ENCODE measurements around the gene MED27.

MED27 gene

GRCh38 chr9:132079391-132080091, at the start of gene MED27:
MED27 (minus strand) TSS chr9:132079867; CDS start chr9:132079844, 23 bp downstream.
- DNase-seq (ENCODE audit: low spot score): peak; percentile 92

- DNase-seq (ENCODE audit: low spot score): no peak
Observed at GRCh38 chr9:132127888-132128534, 48.3 kb upstream of the MED27 start.

- no peak for DNase-seq (ENCODE audit: low spot score)
Observed at GRCh38 chr9:132126680-132127236, 47.1 kb upstream of the MED27 start.

GRCh38 chr9:132125944-132126679, 46.4 kb upstream of the MED27 start:
- no peak for DNase-seq (ENCODE audit: low spot score)

- DNase-seq (ENCODE audit: low spot score): no peak
Observed at GRCh38 chr9:132125361-132125760, 45.7 kb upstream of the MED27 start.

GRCh38 chr9:132124800-132125199, 45.1 kb upstream of the MED27 start:
- DNase-seq (ENCODE audit: low spot score): no peak

- no peak for DNase-seq (ENCODE audit: low spot score)
Observed at GRCh38 chr9:132121021-132121420, 41.4 kb upstream of the MED27 start.

- DNase-seq (ENCODE audit: low spot score): no peak
Observed at GRCh38 chr9:132117694-132118093, 38.0 kb upstream of the MED27 start.

- DNase-seq (ENCODE audit: low spot score): no peak
Observed at GRCh38 chr9:132116583-132116982, 36.9 kb upstream of the MED27 start.

- peak; percentile 27 for DNase-seq (ENCODE audit: low spot score)
Observed at GRCh38 chr9:132114102-132114707, 34.5 kb upstream of the MED27 start.

GRCh38 chr9:132109291-132109690, 29.6 kb upstream of the MED27 start:
- no peak for DNase-seq (ENCODE audit: low spot score)

- no peak for DNase-seq (ENCODE audit: low spot score)
Observed at GRCh38 chr9:132108728-132109127, 29.1 kb upstream of the MED27 start.

GRCh38 chr9:132099741-132100407, 20.2 kb upstream of the MED27 start:
- DNase-seq (ENCODE audit: low spot score): no peak

- no peak for DNase-seq (ENCODE audit: low spot score)
Observed at GRCh38 chr9:132099167-132099566, 19.5 kb upstream of the MED27 start.

GRCh38 chr9:132094314-132094791, 14.7 kb upstream of the MED27 start:
- no peak for DNase-seq (ENCODE audit: low spot score)

- DNase-seq (ENCODE audit: low spot score): no peak
Observed at GRCh38 chr9:132090771-132091170, 11.1 kb upstream of the MED27 start.

- DNase-seq (ENCODE audit: low spot score): no peak
Observed at GRCh38 chr9:132087438-132088030, 7.9 kb upstream of the MED27 start.

GRCh38 chr9:132082188-132082587, 2.5 kb upstream of the MED27 start:
- no peak for DNase-seq (ENCODE audit: low spot score)

- DNase-seq (ENCODE audit: low spot score): peak; percentile 8
Observed at GRCh38 chr9:132078699-132079356, 839 bp downstream of the MED27 start.

GRCh38 chr9:132077881-132078698, 1.6 kb downstream of the MED27 start:
- DNase-seq (ENCODE audit: low spot score): no peak
